Caco-2 (cell line): Measurements from ENCODE around the gene CYP2D6. TPM values are rescaled to one million over a fixed set of nuclear protein-coding genes. Genes with fewer than 3 reads are reported as not detected.

Experiments used
- BruUV-seq: library from RNA; stranded (reverse); fragments of 400-500 nt; replicated peaks from 2 replicates; lab custom pipeline; 2021; lab: Mats Ljungman, UMichigan
- CTCF ChIA-PET: fragments of 300-600 bp; sonication (Branson Sonifier 250); formaldehyde crosslinking; loops from one replicate; lab custom pipeline; 2022; ENCODE audit warnings: antibody characterized with exemption; lab: Charles Lee
- POLR2A ChIA-PET: fragments of 300-600 bp; sonication (Branson Sonifier 250); formaldehyde crosslinking; loops from one replicate; lab custom pipeline; 2022; ENCODE audit warnings: antibody characterized with exemption; lab: Charles Lee
- DNase-seq, 2 experiments: peaks; one replicate each; pipeline versions ENCODE4 v3.0.0 to v3.0.0-alpha.2; 2020 to 2022
- H3K27me3 ChIP-seq: replicated peaks from 2 replicates; pipeline ENCODE4 v1.6.0; 2011; ENCODE audit warnings: low read length; ENCODE audit not compliant: control insufficient read depth, insufficient read depth
- H3K36me3 ChIP-seq: 2 replicates; pipeline ENCODE4 v1.5.1; 2011; ENCODE audit warnings: low read length; ENCODE audit not compliant: control insufficient read depth, insufficient read depth
- H3K4me1 ChIP-seq: fragments of 250-450 bp; sonication (Bioruptor Pico); 2 replicates; pipeline ENCODE4 v1.5.1; 2020; ENCODE audit warnings: mild to moderate bottlenecking
- H3K4me3 ChIP-seq: 2 replicates; pipeline ENCODE4 v1.5.1; 2011; ENCODE audit warnings: low read depth, mild to moderate bottlenecking, control low read depth, low read length
- H3K9me3 ChIP-seq: fragments of 250-450 bp; sonication (Bioruptor Pico); 2 replicates; pipeline ENCODE4 v1.5.1; 2020; ENCODE audit warnings: mild to moderate bottlenecking, moderate library complexity
- H3K27ac Mint-ChIP-seq: one replicate; pipeline ENCODE4 v1.8.0; 2022; ENCODE audit warnings: mixed read lengths; ENCODE audit not compliant: unreplicated experiment
- H3K27me3 Mint-ChIP-seq: one replicate; pipeline ENCODE4 v1.8.0; 2022; ENCODE audit warnings: mixed read lengths; ENCODE audit not compliant: insufficient read depth, unreplicated experiment
- H3K36me3 Mint-ChIP-seq: one replicate; pipeline ENCODE4 v1.8.0; 2022; ENCODE audit warnings: mild to moderate bottlenecking, mixed read lengths; ENCODE audit not compliant: insufficient read depth, unreplicated experiment
- H3K4me1 Mint-ChIP-seq: one replicate; pipeline ENCODE4 v1.8.0; 2022; ENCODE audit warnings: low read depth, mixed read lengths; ENCODE audit not compliant: unreplicated experiment
- H3K4me3 Mint-ChIP-seq: one replicate; pipeline ENCODE4 v1.8.0; 2022; ENCODE audit warnings: mild to moderate bottlenecking, moderate library complexity, mixed read lengths; ENCODE audit not compliant: unreplicated experiment
- H3K9me3 Mint-ChIP-seq: one replicate; pipeline ENCODE4 v1.8.0; 2022; ENCODE audit warnings: mixed read lengths; ENCODE audit not compliant: unreplicated experiment
- intact Hi-C: fragments of 100-400 bp; cut with micrococcal nuclease; formaldehyde crosslinking; loops from one replicate; pipeline ENCODE4 v1.10.0; 2022; ENCODE audit not compliant: unreplicated experiment
- total RNA-seq: library from RNA; stranded (reverse); gene quantifications from 2 replicates; pipeline ENCODE4 v1.2.3, GENCODE V29; 2022
- TF ChIP-seq, protein P1 (sequence below), 2 experiments: fragments of 200-600 bp in 1 of 2; IDR thresholded peaks; 1 replicate in 1 of 2; 2 replicates in 1 of 2; pipeline versions ENCODE4 v1.5.1 to v1.8.0; 2011 to 2022; ENCODE audit warnings: antibody characterized with exemption in 1 of 2, control low read depth in 1 of 2, inconsistent platforms in 1 of 2, low read depth in 1 of 2, low read length in 1 of 2, mild to moderate bottlenecking in 1 of 2, moderate library complexity in 1 of 2; ENCODE audit not compliant: insufficient read depth in 1 of 2, severe bottlenecking in 1 of 2, unreplicated experiment in 1 of 2

Gene CYP2D6
- total RNA-seq, 1 experiment from 2014 or later, result 1.7 TPM

DNA sequence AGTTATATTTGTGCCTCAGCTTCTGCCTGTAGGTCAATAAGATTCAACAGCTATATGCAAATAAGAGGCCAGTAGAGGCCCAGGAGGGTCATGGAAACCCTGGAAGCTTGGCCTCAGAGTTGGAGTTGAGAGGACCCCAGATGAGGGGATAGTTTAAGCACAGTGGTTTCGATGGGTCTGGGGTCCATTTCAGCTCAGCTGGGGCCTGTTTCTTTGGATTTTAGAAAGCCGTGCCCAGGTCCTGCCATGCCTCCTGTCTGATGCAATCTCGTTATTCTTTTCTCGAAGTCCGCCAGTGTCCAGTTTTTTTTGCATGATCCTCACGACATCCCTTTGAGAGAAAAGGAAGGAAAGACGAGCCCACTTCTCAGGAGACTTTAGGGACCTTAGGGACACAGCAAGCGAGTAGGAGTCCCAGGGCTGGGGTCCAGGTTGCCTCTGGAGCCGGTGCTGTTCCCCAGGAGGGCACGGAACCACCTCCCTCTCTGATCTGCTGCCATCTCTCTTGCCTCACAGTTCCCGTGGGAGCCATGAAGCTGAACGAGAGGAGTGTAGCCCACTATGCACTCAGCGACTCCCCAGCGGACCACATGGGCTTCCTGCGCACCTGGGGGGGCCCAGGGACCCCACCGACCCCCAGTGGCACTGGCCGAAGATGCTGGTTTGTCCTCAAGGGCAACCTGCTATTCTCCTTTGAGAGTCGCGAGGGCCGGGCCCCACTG is 53.7 kb downstream of the CYP2D6 start:
- peaks cover 24% of the 10 kb centered on the region for H3K4me1 ChIP-seq
- no TSS peak for BruUV-seq
- POLR2A ChIA-PET, result no interaction called here
- TF ChIP-seq, protein P1, sequence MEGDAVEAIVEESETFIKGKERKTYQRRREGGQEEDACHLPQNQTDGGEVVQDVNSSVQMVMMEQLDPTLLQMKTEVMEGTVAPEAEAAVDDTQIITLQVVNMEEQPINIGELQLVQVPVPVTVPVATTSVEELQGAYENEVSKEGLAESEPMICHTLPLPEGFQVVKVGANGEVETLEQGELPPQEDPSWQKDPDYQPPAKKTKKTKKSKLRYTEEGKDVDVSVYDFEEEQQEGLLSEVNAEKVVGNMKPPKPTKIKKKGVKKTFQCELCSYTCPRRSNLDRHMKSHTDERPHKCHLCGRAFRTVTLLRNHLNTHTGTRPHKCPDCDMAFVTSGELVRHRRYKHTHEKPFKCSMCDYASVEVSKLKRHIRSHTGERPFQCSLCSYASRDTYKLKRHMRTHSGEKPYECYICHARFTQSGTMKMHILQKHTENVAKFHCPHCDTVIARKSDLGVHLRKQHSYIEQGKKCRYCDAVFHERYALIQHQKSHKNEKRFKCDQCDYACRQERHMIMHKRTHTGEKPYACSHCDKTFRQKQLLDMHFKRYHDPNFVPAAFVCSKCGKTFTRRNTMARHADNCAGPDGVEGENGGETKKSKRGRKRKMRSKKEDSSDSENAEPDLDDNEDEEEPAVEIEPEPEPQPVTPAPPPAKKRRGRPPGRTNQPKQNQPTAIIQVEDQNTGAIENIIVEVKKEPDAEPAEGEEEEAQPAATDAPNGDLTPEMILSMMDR (IDR thresholded peaks at IDR 0.05; ENCODE audit: insufficient read depth in 1 of 2, low read depth in 1 of 2, low read length in 1 of 2, severe bottlenecking in 1 of 2, unreplicated experiment in 1 of 2), result no peak
- CTCF ChIA-PET, result interaction anchor here (0.6 kb wide), 1 partner anchor 78 kb away, joined by 6 read pairs; the partner anchor contains the start of gene WBP2NL
- no peak overlapping the region for H3K4me3 ChIP-seq
- intact Hi-C loops, result loop anchor here (10.0 kb wide), 2 partner anchors 492 to 538 kb away; partner anchors contain the start of genes PMM1 and POLDIP3
- peaks cover 1% of the 10 kb centered on the region; the same call in 1 of the 2 replicates for H3K36me3 ChIP-seq
- Mint-ChIP-seq H3K27ac (no peak overlapping the region), H3K9me3 (no peaks in the 10 kb centered on the region), H3K4me1 (peaks cover 10% of the 10 kb centered on the region), H3K4me3 (no peak overlapping the region), H3K27me3 (no peaks in the 10 kb centered on the region), H3K36me3 (peaks cover 35% of the 10 kb centered on the region)
- no peaks in the 10 kb centered on the region for H3K9me3 ChIP-seq
- DNase-seq, result no peak
- no peaks in the 10 kb centered on the region for H3K27me3 ChIP-seq

Other genes with a start within 250 kb of the CYP2D6 start
- gene SHISA8, start 215.7 kb downstream of the CYP2D6 start, total RNA-seq, result 1.4 and 2.2 TPM in 2 replicates
- 2.2 and 2.4 TPM in 2 replicates for gene TNFRSF13C, start 204.0 kb downstream of the CYP2D6 start, total RNA-seq
- 44.1 and 46.4 TPM in 2 replicates for gene CENPM, start 183.7 kb downstream of the CYP2D6 start, total RNA-seq
- gene SEPTIN3, start 161.4 kb downstream of the CYP2D6 start, total RNA-seq, result 2.2 TPM in 2 replicates
- 1.00 and 1.0 TPM in 2 replicates for gene WBP2NL, start 132.0 kb downstream of the CYP2D6 start, total RNA-seq
- 27.8 and 28.3 TPM in 2 replicates for gene NAGA, start 60.0 kb downstream of the CYP2D6 start, total RNA-seq
- gene PHETA2, start 56.6 kb downstream of the CYP2D6 start, total RNA-seq, result 19.7 and 19.8 TPM in 2 replicates
- gene SMDT1, start 51.1 kb downstream of the CYP2D6 start, total RNA-seq, result 65.7 and 68.6 TPM in 2 replicates
- 119 and 124 TPM in 2 replicates for gene NDUFA6, start 40.0 kb downstream of the CYP2D6 start, total RNA-seq
- gene TCF20, start 139.8 kb upstream of the CYP2D6 start, total RNA-seq, result 81.7 and 82.7 TPM in 2 replicates